GM12878 (cell line): ENCODE results near the gene LTA. TPM values are rescaled to one million over a fixed set of nuclear protein-coding genes. Genes with fewer than 3 reads are reported as not detected.
A peak's percentile ranks its signal among the peaks of the same experiment; 100 is the strongest.

Source experiments
- ATAC-seq: fragments of 200-7000 bp; cut with Tn5 transposase; 3 replicates; pipeline ENCODE4 v1.9.1; 2020; ENCODE audit warnings: mild to moderate bottlenecking, moderate library complexity
- BruUV-seq: library from RNA; stranded (reverse); fragments of 400-500 nt; replicated peaks from 2 replicates; lab custom pipeline; 2021; lab: Mats Ljungman, UMichigan
- CTCF ChIA-PET: fragments of 300-600 bp; sonication (Branson Sonifier 250); formaldehyde crosslinking; extraction: SDS; loops from one replicate; lab custom pipeline; 2021; ENCODE audit warnings: inconsistent platforms; lab: Yijun Ruan, JAX
- POLR2A ChIA-PET: fragments of 350-600 bp; formaldehyde crosslinking; extraction: SDS; loops from one replicate; lab custom pipeline; 2021; ENCODE audit warnings: inconsistent platforms; lab: Charles Lee
- RAD21 ChIA-PET: fragments of 300-600 bp; sonication (Branson Sonifier 250); formaldehyde crosslinking; loops from one replicate; lab custom pipeline; 2023; ENCODE audit warnings: antibody characterized with exemption; ENCODE audit not compliant: unreplicated experiment; lab: Charles Lee
- SMC1A ChIA-PET: fragments of 300-600 bp; sonication (Branson Sonifier 250); formaldehyde crosslinking; loops from one replicate; lab custom pipeline; 2023; ENCODE audit not compliant: unreplicated experiment, uncharacterized antibody; lab: Charles Lee
- DNase-seq: peaks from one replicate; pipeline ENCODE4 v3.0.0-alpha.2; 2011; ENCODE audit warnings: low read depth, low spot score
- FAIRE-seq: peaks from 3 replicates; lab custom pipeline; 2011; peaks lifted over from hg19 to GRCh38; lab: Jason Lieb, UNC
- H2AFZ ChIP-seq: 2 replicates; pipeline ENCODE4 v1.6.0; 2011; ENCODE audit warnings: low read depth, low read length, control low read depth; ENCODE audit not compliant: control insufficient read depth
- H3K27ac ChIP-seq: 2 replicates; pipeline ENCODE4 v1.5.1; 2011; ENCODE audit warnings: control low read depth; ENCODE audit not compliant: control insufficient read depth, insufficient read depth
- H3K27me3 ChIP-seq, 2 experiments: replicated peaks in 1 of 2; 2 replicates each; pipeline versions ENCODE4 v1.6.0 to v1.6.1; 2011; ENCODE audit warnings: low read length in 1 of 2; ENCODE audit not compliant: control insufficient read depth in 2 of 2, insufficient read depth in 2 of 2
- H3K36me3 ChIP-seq, 2 experiments: 2 replicates each; pipeline ENCODE4 v1.5.1; 2011; ENCODE audit warnings: low read length in 1 of 2; ENCODE audit not compliant: control insufficient read depth in 2 of 2, insufficient read depth in 2 of 2
- H3K4me1 ChIP-seq: 2 replicates; pipeline ENCODE4 v1.6.1; 2011; ENCODE audit warnings: mild to moderate bottlenecking, low read length, moderate library complexity, mixed read lengths; ENCODE audit not compliant: control insufficient read depth, insufficient read depth
- H3K4me2 ChIP-seq: 2 replicates; pipeline ENCODE4 v1.6.0; 2011; ENCODE audit warnings: control low read depth; ENCODE audit not compliant: control insufficient read depth, insufficient read depth
- H3K4me3 ChIP-seq: fragments of 200-600 bp; sonication (generic); 2 replicates; pipeline ENCODE4 v1.5.1; 2016
- H3K79me2 ChIP-seq: 2 replicates; pipeline ENCODE4 v1.6.0; 2011; ENCODE audit warnings: low read length; ENCODE audit not compliant: control insufficient read depth, insufficient read depth
- H3K9ac ChIP-seq: 2 replicates; pipeline ENCODE4 v1.8.0; 2011; ENCODE audit warnings: low read length, control low read depth, mixed read lengths; ENCODE audit not compliant: control insufficient read depth, insufficient read depth
- H3K9me3 ChIP-seq: replicated peaks from 3 replicates; pipeline ENCODE4 v1.5.1; 2011; ENCODE audit warnings: mild to moderate bottlenecking, low read length; ENCODE audit not compliant: control insufficient read depth, insufficient read depth
- H4K20me1 ChIP-seq: 2 replicates; pipeline ENCODE4 v1.6.0; 2011; ENCODE audit not compliant: control insufficient read depth, insufficient read depth
- ATF7 ChIP-seq: fragments of 450-650 bp; IDR thresholded peaks from 2 replicates; pipeline ENCODE4 v1.6.1; 2016; ENCODE audit warnings: low read depth, mild to moderate bottlenecking
- EED ChIP-seq: sonication (generic); IDR thresholded peaks from 2 replicates; pipeline ENCODE4 v1.6.1; 2016; ENCODE audit warnings: antibody characterized with exemption, low read depth
- HDGF ChIP-seq: fragments of 450-650 bp; IDR thresholded peaks from 2 replicates; pipeline ENCODE4 v1.6.1; 2016; ENCODE audit warnings: antibody characterized with exemption
- IKZF1 ChIP-seq: fragments of 450-650 bp; conservative IDR thresholded peaks from 2 replicates; pipeline ENCODE4 v1.6.1; 2017; ENCODE audit warnings: antibody characterized with exemption, mild to moderate bottlenecking
- IRF4 ChIP-seq: IDR thresholded peaks from 2 replicates; pipeline ENCODE4 v1.6.1; 2011; ENCODE audit warnings: low read depth, low read length
- MTA2 ChIP-seq: fragments of 450-650 bp; IDR thresholded peaks from 2 replicates; pipeline ENCODE4 v1.6.1; 2016; ENCODE audit warnings: low read depth, mild to moderate bottlenecking, moderate library complexity
- NBN ChIP-seq: fragments of 450-650 bp; IDR thresholded peaks from 2 replicates; pipeline ENCODE4 v1.6.1; 2016
- RAD21 ChIP-seq: IDR thresholded peaks from 2 replicates; pipeline ENCODE4 v1.6.1; 2011; ENCODE audit warnings: mild to moderate bottlenecking, low read depth, low read length, moderate library complexity; ENCODE audit not compliant: insufficient read depth
- RB1 ChIP-seq: fragments of 450-650 bp; formaldehyde crosslinking; IDR thresholded peaks from 2 replicates; pipeline ENCODE4 v1.6.1; 2017; ENCODE audit warnings: mild to moderate bottlenecking, borderline replicate concordance
- YBX1 ChIP-seq: fragments of 450-650 bp; IDR thresholded peaks from 2 replicates; pipeline ENCODE4 v1.6.1; 2016; ENCODE audit warnings: antibody characterized with exemption
- ZNF217 ChIP-seq: fragments of 450-650 bp; IDR thresholded peaks from 2 replicates; pipeline ENCODE4 v1.6.1; 2017; ENCODE audit warnings: antibody characterized with exemption, mild to moderate bottlenecking
- ZNF384 ChIP-seq: IDR thresholded peaks from 2 replicates; pipeline ENCODE4 v1.6.1; 2012; ENCODE audit warnings: low read depth, mild to moderate bottlenecking, low read length, improper control_type of control experiment, borderline replicate concordance
- WGBS: methylation state at CpG from one replicate; pipeline ENCODE4 v1.1.6; 2016; ENCODE audit warnings: low lambda C conversion rate; ENCODE audit not compliant: insufficient replicate concordance, insufficient coverage; ENCODE audit errors: missing lambda C conversion rate; 5-methylcytosine and 5-hydroxymethylcytosine counted together
- in situ Hi-C: fragments of 300-500 bp; cut with MboI; formaldehyde crosslinking; loops from 9 replicates; pipeline ENCODE4 v1.14.3; 2018; ENCODE audit warnings: mixed read lengths
- intact Hi-C: fragments of 100-400 bp; cut with micrococcal nuclease; formaldehyde crosslinking; loops from one replicate; pipeline ENCODE4 v1.14.2; 2022; ENCODE audit not compliant: unreplicated experiment
- polyA plus RNA-seq, 11 experiments: library from polyadenylated mRNA; depleted of rRNA in 4 of 11; unstranded in 6 of 11; stranded (reverse) in 5 of 11; fragments of >200 nt; fragmentation: Nextera tagmentation in 4 of 11; fragmentation: Illumina TruSeq in 1 of 11; extraction: Ambion mirVana in 4 of 11; extraction: Trizol in 1 of 11; gene quantifications; 1 replicate in 1 of 11; 2 replicates in 10 of 11; pipeline versions ENCODE4 v1.2.1 to v1.2.3, GENCODE V29; 2011 to 2016; ENCODE audit warnings: inconsistent platforms in 2 of 11, missing spikeins in 2 of 11, low read depth in 1 of 11
- total RNA-seq, 4 experiments: library from RNA; depleted of rRNA in 3 of 4; stranded (reverse); fragments of >200 nt in 3 of 4; fragmentation: Illumina TruSeq in 1 of 4; extraction: Trizol in 1 of 4; gene quantifications; 2 replicates each; pipeline versions ENCODE4 v1.2.1 to v1.2.3, GENCODE V29; 2013 to 2021
- TF ChIP-seq, protein P1 (sequence below): fragments of 450-650 bp; IDR thresholded peaks from 2 replicates; pipeline ENCODE4 v1.6.1; 2016; ENCODE audit warnings: mild to moderate bottlenecking
- TF ChIP-seq, protein P2 (sequence below): fragments of 450-650 bp; IDR thresholded peaks from 2 replicates; pipeline ENCODE4 v1.6.1; 2016; ENCODE audit warnings: mild to moderate bottlenecking
- TF ChIP-seq, protein P3 (sequence below): fragments of 450-650 bp; IDR thresholded peaks from 2 replicates; pipeline ENCODE4 v1.6.1; 2017; ENCODE audit warnings: low read depth, mild to moderate bottlenecking, moderate library complexity
- TF ChIP-seq, protein P4 (sequence below): IDR thresholded peaks from 2 replicates; pipeline ENCODE4 v1.6.1; 2012; ENCODE audit warnings: low read depth, low read length, improper control_type of control experiment

LTA gene
- total and polyA plus RNA-seq, 10 of the 15 experiments (the other 5 are each of a cell fraction or from before 2014, with no cell fraction given): 27.5 to 100 (median 75.1) TPM

DNA sequence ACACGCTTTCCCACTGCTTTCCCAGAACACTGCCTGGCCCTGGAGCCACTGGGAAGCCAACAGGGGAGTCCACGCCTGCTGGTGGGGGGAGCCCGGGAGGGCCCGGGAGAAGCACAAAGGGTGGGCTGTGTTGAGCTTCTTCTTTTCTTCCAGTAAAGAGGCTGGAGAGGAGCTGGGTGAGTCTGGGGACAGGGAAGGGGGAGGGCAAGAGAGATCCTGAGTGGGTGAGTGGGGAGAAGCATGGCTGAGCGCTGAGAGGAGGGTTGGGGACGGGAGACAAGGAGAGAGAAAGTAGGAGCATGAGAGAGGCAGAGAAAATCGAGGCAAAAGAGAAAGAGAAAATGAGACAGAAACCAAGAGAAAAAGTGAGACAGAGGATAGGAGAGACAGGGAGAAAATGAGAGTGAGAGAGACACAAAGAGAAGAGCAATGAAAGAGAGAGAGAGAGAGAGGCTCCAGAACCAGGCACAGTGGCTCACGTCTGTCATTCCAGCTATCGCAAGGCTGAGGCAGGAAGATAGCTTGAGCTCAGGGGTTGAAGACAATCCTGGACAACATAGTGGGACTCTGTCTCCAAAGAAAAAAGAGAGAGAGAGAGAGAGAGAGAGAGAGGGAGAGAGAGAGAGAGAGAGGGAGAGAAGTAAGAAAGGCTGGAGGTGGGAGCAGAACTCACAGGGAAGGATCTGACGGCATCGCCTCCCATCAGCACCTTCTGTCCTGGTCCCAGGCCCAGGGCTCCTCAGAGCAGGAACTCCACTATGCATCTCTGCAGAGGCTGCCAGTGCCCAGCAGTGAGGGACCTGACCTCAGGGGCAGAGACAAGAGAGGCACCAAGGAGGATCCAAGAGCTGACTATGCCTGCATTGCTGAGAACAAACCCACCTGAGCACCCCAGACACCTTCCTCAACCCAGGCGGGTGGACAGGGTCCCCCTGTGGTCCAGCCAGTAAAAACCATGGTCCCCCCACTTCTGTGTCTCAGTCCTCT is 16.0 kb downstream of the LTA start:
- ATAC-seq (peak; percentile 14), DNase-seq (no peak), FAIRE-seq (no peak)
- Histone ChIP-seq H3K36me3 (no peaks in the 10 kb centered on the region), H3K4me2 (peak overlapping the region; percentile 89), H3K79me2 (peaks cover 1% of the 10 kb centered on the region; the same call in 1 of the 2 replicates), H3K9me3 (no peaks in the 10 kb centered on the region), H2AFZ (peak overlapping the region; percentile 45), H3K27ac (peak overlapping the region; percentile 75), H3K27me3 (no peaks in the 10 kb centered on the region), H3K4me1 (peaks cover 47% of the 10 kb centered on the region), H4K20me1 (no peaks in the 10 kb centered on the region), H3K9ac (peak overlapping the region; percentile 67; the same call in 1 of the 2 replicates), H3K4me3 (peak overlapping the region; percentile 68)
- 51% methylated on average over 10 of the region's 12 CpGs for WGBS
- ChIA-PET SMC1A (interaction anchor here (1.0 to 45.5 kb wide), 5 partner anchors 7 to 33 kb away, joined by 3 to 1989 read pairs (median 56); partner anchors contain the start of genes ATP6V1G2, DDX39B, LTA and NCR3), CTCF (interaction anchor here (2.2 to 31.0 kb wide), 4 partner anchors 5 to 33 kb away, joined by 16 to 2098 read pairs (median 789); partner anchors contain the start of genes ATP6V1G2, DDX39B, LST1 and LTA), RAD21 (interaction anchor here (1.1 to 17.5 kb wide), 8 partner anchors 8 to 151 kb away, joined by 3 to 620 read pairs (median 6); partner anchors contain the start of genes ATP6V1G2, NCR3, NFKBIL1 and TNF), POLR2A (interaction anchor here (0.5 to 17.1 kb wide), 12 partner anchors 8 to 597 kb away, joined by 3 to 282 read pairs (median 4); partner anchors contain the start of genes AIF1, ATP6V1G2, DDX39B and LTA)
- intact Hi-C loops (no loop called here), in situ Hi-C loops (no loop called here)
- BruUV-seq: no TSS peak
- TF ChIP-seq, protein P1, sequence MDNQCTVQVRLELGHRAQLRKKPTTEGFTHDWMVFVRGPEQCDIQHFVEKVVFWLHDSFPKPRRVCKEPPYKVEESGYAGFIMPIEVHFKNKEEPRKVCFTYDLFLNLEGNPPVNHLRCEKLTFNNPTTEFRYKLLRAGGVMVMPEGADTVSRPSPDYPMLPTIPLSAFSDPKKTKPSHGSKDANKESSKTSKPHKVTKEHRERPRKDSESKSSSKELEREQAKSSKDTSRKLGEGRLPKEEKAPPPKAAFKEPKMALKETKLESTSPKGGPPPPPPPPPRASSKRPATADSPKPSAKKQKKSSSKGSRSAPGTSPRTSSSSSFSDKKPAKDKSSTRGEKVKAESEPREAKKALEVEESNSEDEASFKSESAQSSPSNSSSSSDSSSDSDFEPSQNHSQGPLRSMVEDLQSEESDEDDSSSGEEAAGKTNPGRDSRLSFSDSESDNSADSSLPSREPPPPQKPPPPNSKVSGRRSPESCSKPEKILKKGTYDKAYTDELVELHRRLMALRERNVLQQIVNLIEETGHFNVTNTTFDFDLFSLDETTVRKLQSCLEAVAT: peak; percentile 83
- TF ChIP-seq NBN: peak; percentile 88
- 0 out of 2 replicates have a peak, but pooled peaks have one; percentile 18 for TF ChIP-seq YBX1
- TF ChIP-seq, protein P2, sequence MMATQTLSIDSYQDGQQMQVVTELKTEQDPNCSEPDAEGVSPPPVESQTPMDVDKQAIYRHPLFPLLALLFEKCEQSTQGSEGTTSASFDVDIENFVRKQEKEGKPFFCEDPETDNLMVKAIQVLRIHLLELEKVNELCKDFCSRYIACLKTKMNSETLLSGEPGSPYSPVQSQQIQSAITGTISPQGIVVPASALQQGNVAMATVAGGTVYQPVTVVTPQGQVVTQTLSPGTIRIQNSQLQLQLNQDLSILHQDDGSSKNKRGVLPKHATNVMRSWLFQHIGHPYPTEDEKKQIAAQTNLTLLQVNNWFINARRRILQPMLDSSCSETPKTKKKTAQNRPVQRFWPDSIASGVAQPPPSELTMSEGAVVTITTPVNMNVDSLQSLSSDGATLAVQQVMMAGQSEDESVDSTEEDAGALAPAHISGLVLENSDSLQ: peak; percentile 31
- no peak for TF ChIP-seq RAD21
- 0 out of 2 replicates have a peak, but pooled peaks have one; percentile 17 for TF ChIP-seq IRF4
- no peak for TF ChIP-seq ZNF217
- TF ChIP-seq HDGF: peak; percentile 90
- TF ChIP-seq MTA2: peak; percentile 42
- TF ChIP-seq RB1: no peak
- TF ChIP-seq, protein P3, sequence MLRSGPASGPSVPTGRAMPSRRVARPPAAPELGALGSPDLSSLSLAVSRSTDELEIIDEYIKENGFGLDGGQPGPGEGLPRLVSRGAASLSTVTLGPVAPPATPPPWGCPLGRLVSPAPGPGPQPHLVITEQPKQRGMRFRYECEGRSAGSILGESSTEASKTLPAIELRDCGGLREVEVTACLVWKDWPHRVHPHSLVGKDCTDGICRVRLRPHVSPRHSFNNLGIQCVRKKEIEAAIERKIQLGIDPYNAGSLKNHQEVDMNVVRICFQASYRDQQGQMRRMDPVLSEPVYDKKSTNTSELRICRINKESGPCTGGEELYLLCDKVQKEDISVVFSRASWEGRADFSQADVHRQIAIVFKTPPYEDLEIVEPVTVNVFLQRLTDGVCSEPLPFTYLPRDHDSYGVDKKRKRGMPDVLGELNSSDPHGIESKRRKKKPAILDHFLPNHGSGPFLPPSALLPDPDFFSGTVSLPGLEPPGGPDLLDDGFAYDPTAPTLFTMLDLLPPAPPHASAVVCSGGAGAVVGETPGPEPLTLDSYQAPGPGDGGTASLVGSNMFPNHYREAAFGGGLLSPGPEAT: 0 out of 2 replicates have a peak, but pooled peaks have one; percentile 11
- TF ChIP-seq IKZF1: 0 out of 2 replicates have a peak, but pooled peaks have one; percentile 31
- no peak for TF ChIP-seq ZNF384
- TF ChIP-seq, protein P4, sequence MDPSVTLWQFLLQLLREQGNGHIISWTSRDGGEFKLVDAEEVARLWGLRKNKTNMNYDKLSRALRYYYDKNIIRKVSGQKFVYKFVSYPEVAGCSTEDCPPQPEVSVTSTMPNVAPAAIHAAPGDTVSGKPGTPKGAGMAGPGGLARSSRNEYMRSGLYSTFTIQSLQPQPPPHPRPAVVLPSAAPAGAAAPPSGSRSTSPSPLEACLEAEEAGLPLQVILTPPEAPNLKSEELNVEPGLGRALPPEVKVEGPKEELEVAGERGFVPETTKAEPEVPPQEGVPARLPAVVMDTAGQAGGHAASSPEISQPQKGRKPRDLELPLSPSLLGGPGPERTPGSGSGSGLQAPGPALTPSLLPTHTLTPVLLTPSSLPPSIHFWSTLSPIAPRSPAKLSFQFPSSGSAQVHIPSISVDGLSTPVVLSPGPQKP: no peak
- TF ChIP-seq ATF7: peak; percentile 21; the same call in 1 of the 2 replicates
- TF ChIP-seq EED: peak; percentile 65
